Gastroesophageal sphincter (tissue), 4 donors: Measurements from ENCODE around the gene SSBP4. TPM values are rescaled to one million over a fixed set of nuclear protein-coding genes. Genes with fewer than 3 reads are reported as not detected.

Source experiments
- ATAC-seq: fragments of 150-250 bp; one replicate; pipeline ENCODE4 v1.9.1; 2016; ENCODE audit warnings: mild to moderate bottlenecking, moderate library complexity
- H3K27ac ChIP-seq, 4 donors: fragments of 200-600 bp; sonication (generic) in 3 of 4; 1 replicate in 3 of 4; 2 replicates in 1 of 4; pipeline ENCODE4 v1.5.1; 2016 to 2019
- H3K27me3 ChIP-seq: fragments of 200-600 bp; sonication (generic); one replicate; pipeline ENCODE4 v1.5.1; 2019
- H3K36me3 ChIP-seq, 2 donors: fragments of 200-600 bp; sonication (generic); one replicate each; pipeline ENCODE4 v1.5.1; 2019; ENCODE audit warnings: control low read depth in 1 of 2
- H3K4me1 ChIP-seq, 3 donors: fragments of 200-600 bp; sonication (generic); 1 replicate in 2 of 3; 2 replicates in 1 of 3; pipeline ENCODE4 v1.5.1; 2016 to 2019; ENCODE audit warnings: control low read depth in 2 of 3
- H3K4me3 ChIP-seq, 2 donors: fragments of 200-600 bp; sonication (generic); one replicate each; pipeline ENCODE4 v1.5.1; 2019; ENCODE audit warnings: mild to moderate bottlenecking in 1 of 2, moderate library complexity in 1 of 2
- H3K9me3 ChIP-seq, 3 donors: fragments of 200-600 bp; sonication (generic); one replicate each; pipeline ENCODE4 v1.5.1; 2017 to 2019; ENCODE audit warnings: control low read depth in 2 of 3
- EP300 ChIP-seq: sonication (generic); formaldehyde crosslinking; IDR thresholded peaks from one replicate; pipeline ENCODE4 v1.6.1; 2017; ENCODE audit warnings: antibody characterized with exemption, mild to moderate bottlenecking
- POLR2A ChIP-seq, 2 donors: fragments of 450-650 bp; IDR thresholded peaks; one replicate each; pipeline ENCODE4 v1.6.1; 2017; ENCODE audit warnings: antibody characterized with exemption in 2 of 2, mild to moderate bottlenecking in 2 of 2, moderate library complexity in 1 of 2
- POLR2AphosphoS5 ChIP-seq: sonication (generic); formaldehyde crosslinking; IDR thresholded peaks from one replicate; pipeline ENCODE4 v1.6.1; 2017; ENCODE audit warnings: antibody characterized with exemption
- WGBS, 2 donors: methylation state at CpG; one replicate each; pipeline ENCODE4 v1.1.5; 2018; ENCODE audit warnings: low coverage in 1 of 2; 5-methylcytosine and 5-hydroxymethylcytosine counted together
- total RNA-seq, 4 donors: library from RNA; depleted of rRNA; stranded (reverse); fragments of >200 nt; gene quantifications; one replicate each; pipeline ENCODE4 v1.1.0, GENCODE V29; 2016
- TF ChIP-seq, protein P1 (sequence below), 4 experiments: fragments of 200-600 bp in 2 of 4; fragments of 450-650 bp in 2 of 4; sonication (generic) in 1 of 4; IDR thresholded peaks; one replicate each; pipeline ENCODE4 v1.5.1; 2017 to 2019; ENCODE audit warnings: antibody characterized with exemption in 4 of 4, mild to moderate bottlenecking in 2 of 4, moderate library complexity in 2 of 4

Gene SSBP4
- total RNA-seq, 4 donors from 2014 or later: 58.4 to 76.2 (median 61.3) TPM

DNA sequence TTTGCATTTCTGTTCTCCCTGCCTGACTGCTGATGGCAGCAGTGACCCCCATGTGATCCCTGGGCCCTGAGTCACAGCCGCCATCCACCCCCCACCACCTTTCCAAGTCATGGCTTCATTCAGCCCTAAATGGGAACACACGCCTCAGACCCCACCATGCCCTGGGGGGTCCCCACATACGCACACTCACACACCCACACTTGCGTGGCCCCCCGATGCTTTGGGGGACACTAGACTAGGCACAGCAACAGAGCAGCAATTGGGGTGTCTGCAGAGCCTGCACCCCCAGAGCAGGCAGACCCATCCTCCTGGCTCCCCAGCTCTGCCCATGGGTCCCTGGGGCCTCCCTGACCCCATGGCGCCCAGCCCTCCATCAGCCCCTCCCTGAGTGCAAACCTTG is 24.2 kb downstream of the SSBP4 start:
- TF ChIP-seq POLR2AphosphoS5: no peak
- TF ChIP-seq POLR2A (IDR thresholded peaks at IDR 0.05): no peak
- TF ChIP-seq, protein P1, sequence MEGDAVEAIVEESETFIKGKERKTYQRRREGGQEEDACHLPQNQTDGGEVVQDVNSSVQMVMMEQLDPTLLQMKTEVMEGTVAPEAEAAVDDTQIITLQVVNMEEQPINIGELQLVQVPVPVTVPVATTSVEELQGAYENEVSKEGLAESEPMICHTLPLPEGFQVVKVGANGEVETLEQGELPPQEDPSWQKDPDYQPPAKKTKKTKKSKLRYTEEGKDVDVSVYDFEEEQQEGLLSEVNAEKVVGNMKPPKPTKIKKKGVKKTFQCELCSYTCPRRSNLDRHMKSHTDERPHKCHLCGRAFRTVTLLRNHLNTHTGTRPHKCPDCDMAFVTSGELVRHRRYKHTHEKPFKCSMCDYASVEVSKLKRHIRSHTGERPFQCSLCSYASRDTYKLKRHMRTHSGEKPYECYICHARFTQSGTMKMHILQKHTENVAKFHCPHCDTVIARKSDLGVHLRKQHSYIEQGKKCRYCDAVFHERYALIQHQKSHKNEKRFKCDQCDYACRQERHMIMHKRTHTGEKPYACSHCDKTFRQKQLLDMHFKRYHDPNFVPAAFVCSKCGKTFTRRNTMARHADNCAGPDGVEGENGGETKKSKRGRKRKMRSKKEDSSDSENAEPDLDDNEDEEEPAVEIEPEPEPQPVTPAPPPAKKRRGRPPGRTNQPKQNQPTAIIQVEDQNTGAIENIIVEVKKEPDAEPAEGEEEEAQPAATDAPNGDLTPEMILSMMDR (IDR thresholded peaks at IDR 0.05): no peak
- TF ChIP-seq EP300: no peak
- no peaks in the 10 kb centered on the region for H3K27me3 ChIP-seq
- peaks cover 0 to 23% (median 6%) of the 10 kb centered on the region in 3 donors for H3K4me1 ChIP-seq
- no peak overlapping the region for H3K4me3 ChIP-seq
- no CpG with 5 or more reads among the region's 6 CpGs for WGBS, 2 donors
- H3K9me3 ChIP-seq: no peaks in the 10 kb centered on the region
- H3K27ac ChIP-seq: no peak overlapping the region
- ATAC-seq: no peak
- peaks cover 0 to 56% of the 10 kb centered on the region in 2 donors for H3K36me3 ChIP-seq

DNA sequence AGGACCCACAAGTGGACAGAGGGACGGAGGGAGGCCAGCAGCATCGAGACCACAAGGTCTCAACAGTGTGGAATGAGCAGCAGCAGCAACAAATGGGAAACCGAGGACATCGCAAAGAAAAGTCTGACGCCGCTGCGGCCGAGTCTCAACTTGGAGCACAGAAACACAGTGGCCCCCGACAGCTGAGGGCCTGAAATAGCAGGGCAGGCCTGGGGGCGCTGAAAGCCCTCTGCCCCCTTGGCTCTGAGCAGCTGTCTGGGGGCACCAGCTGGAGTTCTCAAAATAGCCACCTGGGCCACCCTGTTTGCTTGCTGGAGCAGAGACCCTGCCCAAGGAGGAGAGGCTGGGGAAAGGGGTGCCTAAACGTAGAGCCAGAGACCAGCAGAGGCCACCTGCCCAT is 24.6 kb downstream of the SSBP4 start:
- H3K9me3 ChIP-seq: no peaks in the 10 kb centered on the region
- H3K27ac ChIP-seq: no peak overlapping the region
- ATAC-seq: no peak
- no peak overlapping the region for H3K4me3 ChIP-seq
- H3K36me3 ChIP-seq: peaks cover 0 to 60% of the 10 kb centered on the region in 2 donors
- H3K4me1 ChIP-seq: peaks cover 0 to 18% (median 2%) of the 10 kb centered on the region in 3 donors
- TF ChIP-seq EP300 (no peak), POLR2AphosphoS5 (no peak), POLR2A (IDR thresholded peaks at IDR 0.05) (no peak)
- TF ChIP-seq, protein P1 (IDR thresholded peaks at IDR 0.05): no peak
- H3K27me3 ChIP-seq: no peaks in the 10 kb centered on the region
- WGBS, 2 donors: no CpG with 5 or more reads among the region's 11 CpGs

DNA sequence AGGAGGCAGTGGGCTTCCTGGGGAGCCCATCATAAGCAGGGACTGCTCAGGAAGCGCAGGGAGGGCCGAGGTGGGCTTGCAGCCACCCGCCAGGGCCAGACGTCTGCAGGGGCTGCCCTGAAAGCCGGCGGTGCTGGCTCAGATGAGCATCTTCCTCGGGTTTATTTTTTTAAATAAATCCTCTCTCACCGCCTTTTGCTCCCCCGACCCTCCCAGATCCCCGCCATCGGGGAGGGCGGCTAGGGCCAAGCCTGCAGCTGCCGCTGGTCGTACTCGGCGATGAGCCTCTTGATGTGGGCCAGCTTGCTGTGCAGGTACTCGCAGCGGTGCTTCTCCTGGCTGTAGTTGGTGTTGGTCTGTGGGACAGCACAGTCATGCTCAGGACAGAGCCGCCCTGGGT is 25.3 kb downstream of the SSBP4 start:
- Histone ChIP-seq H3K27ac (no peak overlapping the region), H3K4me1 (peaks cover 0 to 12% (median 0%) of the 10 kb centered on the region in 3 donors), H3K4me3 (no peak overlapping the region), H3K27me3 (no peaks in the 10 kb centered on the region), H3K9me3 (no peaks in the 10 kb centered on the region), H3K36me3 (peaks cover 0 to 67% of the 10 kb centered on the region in 2 donors)
- TF ChIP-seq, protein P1 (IDR thresholded peaks at IDR 0.05): no peak
- no peak for TF ChIP-seq POLR2AphosphoS5
- no peak for TF ChIP-seq POLR2A (IDR thresholded peaks at IDR 0.05)
- no peak for TF ChIP-seq EP300
- 70% methylated on average over 2 of the region's 19 CpGs; no CpG with 5 or more reads in 1 of the 2 donors for WGBS, 2 donors
- ATAC-seq: no peak

DNA sequence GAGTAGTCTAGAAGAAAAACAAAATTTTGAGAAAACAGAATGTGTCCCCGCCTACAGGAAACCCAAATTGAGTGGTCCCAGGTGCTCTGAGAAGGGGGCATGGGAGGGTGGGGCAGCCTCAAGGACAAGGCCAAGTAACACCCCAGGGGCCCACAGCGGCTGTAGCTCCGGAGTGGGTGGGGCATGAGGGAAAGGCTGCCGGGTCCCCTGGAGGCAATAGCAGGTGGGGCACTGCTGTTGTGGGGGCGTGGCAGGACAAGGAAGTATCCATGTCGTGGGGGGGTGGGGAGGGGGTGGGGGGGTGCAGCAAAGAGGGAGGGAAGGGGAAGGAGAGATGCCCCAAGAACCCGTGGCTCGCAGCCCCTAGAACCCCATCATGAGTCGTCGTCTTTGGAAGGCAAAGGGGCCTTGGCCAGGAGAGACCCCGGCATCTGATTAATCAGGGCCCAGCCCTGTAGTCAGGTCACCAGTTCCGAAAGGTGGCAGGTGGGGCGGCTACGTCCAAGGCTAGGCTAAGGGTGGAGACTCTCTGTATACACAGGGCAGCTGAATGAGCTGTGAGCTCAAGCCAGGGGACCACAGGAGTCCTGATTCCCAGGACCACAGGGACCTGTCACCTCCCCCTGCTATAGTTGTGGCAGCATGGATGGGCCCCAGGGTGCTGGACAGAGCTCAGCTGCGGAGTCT is 26.2 kb downstream of the SSBP4 start:
- TF ChIP-seq POLR2A (IDR thresholded peaks at IDR 0.05) (no peak), POLR2AphosphoS5 (no peak), EP300 (no peak)
- TF ChIP-seq, protein P1 (IDR thresholded peaks at IDR 0.05): no peak
- no peaks in the 10 kb centered on the region for H3K27me3 ChIP-seq
- H3K4me1 ChIP-seq: peaks cover 0 to 10% (median 0%) of the 10 kb centered on the region in 3 donors
- no peaks in the 10 kb centered on the region for H3K9me3 ChIP-seq
- H3K36me3 ChIP-seq: peaks cover 0 to 76% of the 10 kb centered on the region in 2 donors
- no peak overlapping the region for H3K27ac ChIP-seq
- H3K4me3 ChIP-seq: no peak overlapping the region
- ATAC-seq: no peak
- 100% methylated on average over 1 of the region's 15 CpGs; no CpG with 5 or more reads in 1 of the 2 donors for WGBS, 2 donors
